MV-4-11 (cell line): ENCODE results near the gene TSHZ1.
"Not testable (repeated sequence)": the region's sequence is repeated elsewhere in the genome, so short reads cannot be mapped to it uniquely, and the experiment has no call there.

ENCODE experiments used
- DNase-seq: peaks from one replicate; lab custom pipeline; 2025; lab: John Stamatoyannopoulos, UW

TSHZ1 gene

DNA sequence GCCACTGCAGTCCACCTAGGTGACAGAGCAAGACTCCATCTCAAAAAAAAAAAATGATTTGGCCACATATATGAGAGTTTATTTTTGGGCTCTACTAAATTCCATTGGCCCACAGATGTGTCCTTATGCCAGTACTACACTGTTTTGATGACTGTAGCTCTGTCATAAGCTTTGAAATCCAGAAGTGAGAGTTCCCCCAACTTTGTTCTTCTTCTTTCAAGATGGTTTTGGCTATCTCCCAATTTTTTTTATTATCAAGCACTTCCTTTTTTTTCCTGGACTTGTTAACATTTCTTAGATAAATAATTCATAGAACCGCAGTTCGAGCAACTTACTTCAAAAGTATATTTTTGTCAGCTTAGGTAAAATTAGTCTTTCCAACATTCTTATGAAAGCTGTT, 96.9 kb downstream of the TSHZ1 start:
- peak; percentile 86 for DNase-seq

DNA sequence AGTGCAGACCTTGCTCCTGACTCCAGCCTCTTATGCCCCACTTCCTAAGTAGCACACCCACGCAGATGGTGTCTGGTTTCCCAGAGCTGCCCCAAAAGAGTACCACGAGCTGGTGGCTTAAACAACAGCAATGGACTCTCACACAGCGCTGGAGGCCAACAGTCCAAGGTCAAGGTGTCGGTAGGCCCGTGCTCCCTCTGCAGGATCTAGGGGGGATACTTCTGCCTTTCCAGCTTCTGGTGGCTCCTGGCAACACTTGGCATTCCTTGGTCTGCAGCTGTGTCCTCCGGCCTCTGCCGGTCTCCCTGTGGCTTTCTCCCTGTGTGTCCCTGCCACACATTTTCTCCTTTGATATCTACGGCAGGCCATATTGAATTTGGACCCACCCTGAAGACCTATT, 99.0 kb downstream of the TSHZ1 start:
- no peak for DNase-seq

DNA sequence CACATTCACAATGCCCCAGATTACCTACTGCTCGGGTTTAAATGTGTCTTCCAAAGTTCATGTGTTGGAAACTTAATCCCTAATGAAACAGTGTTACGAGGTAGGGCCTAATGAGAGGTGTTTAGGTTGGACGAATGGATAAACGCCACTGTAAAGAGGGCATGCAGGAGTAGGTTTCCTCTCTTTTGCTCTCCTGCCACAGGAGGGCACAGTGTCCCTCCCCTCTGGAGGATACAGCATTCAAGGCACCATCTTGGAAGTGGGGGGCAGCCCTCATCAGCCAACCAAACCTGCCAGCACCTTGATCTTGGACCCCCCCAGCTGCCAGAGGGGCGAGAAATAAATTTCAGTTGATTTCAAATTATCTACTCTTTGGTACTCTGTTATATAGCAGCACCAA, 103.5 kb downstream of the TSHZ1 start:
- DNase-seq = no peak

DNA sequence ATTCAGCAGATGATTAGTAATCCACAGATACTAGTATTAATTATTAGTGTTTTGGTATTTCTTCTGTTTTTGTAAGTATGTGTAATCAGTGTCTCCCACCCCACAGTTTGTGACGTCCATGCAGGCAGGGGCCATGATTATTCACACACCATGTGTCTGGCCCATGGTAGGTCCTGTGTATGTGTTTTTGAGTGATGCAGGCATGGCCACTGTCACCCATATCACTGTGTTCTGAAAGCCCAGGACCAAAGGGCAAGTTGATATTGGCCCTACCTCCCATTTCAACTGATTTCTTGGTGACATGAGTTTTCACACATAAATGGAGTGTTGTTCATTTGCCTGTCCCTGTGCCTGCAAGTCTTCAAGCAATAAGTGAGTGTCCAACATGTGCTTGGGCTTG, 104.0 kb downstream of the TSHZ1 start:
- no peak for DNase-seq

DNA sequence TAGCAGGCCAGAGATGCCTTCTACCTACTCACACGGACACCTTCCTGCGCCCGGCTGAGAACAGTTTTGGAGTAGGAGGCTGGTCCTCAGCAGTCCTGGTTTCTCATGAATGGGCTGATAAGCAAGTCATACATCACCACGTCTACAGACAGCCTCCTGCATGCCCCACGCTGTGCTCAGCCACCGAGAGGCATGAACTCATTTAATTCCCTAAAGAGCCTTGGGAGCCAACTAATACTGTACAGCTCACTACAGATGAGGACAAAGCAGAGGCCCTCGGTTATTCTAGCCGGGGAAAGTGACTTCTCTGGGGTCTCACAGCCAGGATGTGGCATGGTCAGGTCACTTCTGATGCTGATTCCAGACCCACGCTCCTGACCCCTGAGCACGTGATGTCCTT, 105.6 kb downstream of the TSHZ1 start:
- DNase-seq = no peak

DNA sequence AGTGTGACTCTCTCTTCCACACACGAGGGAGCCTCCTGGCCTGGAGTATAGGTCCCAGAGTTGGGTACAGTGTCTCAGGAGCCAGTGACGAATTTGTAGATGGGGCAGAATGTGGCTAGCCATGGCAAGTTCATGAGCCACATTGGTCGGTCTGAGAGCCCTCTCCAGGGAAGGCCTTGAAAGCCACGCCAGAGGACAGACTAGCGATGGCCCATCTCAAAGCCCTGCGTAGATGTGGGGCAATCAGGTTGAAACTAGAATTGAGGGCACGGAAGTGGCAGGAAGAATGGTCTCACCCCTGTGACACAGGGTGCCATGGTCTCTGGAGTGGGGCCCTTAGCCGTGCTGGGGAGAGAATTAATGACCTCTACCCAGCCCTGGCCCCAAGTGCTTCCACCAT, 106.2 kb downstream of the TSHZ1 start:
- DNase-seq = no peak

DNA sequence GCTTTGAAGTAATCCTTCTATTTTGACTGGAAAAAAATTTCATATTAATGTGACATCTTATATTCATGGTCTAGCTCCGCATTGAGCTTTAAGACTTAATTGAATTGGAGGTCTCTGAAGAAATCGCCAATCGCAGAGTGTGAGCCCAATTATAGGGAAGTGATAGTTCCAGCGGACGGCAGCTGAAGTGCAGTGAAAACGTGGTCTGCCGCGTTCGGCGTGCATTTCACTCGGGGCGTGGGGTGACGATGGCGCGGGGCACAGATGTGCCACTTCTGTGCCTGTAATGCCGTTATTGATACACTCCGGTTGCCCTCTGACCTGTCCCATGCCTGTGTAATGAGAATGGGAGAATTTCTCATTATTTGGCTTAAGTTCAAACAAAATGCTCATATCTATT, 106.7 kb downstream of the TSHZ1 start:
- DNase-seq = no peak

DNA sequence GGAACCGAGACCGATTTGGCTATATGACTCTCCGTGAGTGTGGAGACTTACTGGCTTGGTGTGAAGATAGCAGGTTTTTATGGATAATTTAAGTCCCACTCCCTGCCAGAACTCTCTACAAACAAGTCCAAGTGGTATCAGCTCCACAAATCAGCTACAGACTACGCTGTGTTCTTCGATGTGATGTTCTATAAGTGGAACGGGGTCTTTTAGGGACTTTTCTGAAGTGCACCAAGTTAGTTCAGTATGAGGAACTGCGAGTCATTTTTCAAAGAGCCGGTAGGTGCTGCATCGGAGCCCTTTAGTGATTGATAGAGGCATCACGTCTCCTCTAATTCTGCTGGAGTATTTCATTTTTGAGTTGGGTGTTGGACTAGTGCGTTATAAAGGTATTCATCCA, 107.1 kb downstream of the TSHZ1 start:
- no peak for DNase-seq

DNA sequence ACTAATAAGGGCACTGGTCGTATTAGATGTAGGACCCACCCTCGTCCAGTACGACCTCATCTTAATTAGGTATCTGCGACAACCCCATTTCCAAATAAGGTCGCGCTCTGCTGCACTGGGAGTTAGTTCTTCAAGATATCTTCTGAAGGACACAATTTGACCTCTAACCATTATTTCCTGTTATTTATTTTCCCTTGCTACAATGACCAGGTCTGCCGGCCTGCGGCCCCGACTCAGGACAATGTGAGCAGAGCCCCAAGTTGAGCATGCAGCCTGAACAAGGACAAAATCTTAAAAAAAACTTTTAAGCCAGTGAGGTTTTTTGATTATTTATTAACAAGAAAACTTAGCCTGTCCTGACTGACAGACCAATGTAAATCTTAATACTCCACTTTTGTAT, 109.3 kb downstream of the TSHZ1 start:
- DNase-seq = no peak

DNA sequence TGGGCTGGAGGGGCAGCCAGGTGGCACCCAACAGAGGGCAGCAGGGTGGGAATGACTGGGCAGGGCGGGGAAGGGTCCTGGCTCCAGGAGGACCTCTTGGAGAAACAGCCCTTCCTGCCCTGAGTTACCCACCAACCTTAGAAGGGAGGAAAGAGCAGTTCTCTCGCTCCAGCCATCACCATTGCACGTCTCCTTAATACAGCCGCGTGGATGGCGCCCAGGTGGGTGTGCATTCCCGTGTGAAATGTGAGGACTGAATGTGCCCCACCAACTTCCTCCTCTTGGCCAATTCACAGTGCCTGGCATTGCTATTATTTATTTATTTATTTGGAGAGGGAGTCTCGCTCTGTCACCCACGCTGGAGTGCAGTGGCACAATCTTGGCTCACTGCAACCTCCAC, 109.9 kb downstream of the TSHZ1 start:
- no peak for DNase-seq

DNA sequence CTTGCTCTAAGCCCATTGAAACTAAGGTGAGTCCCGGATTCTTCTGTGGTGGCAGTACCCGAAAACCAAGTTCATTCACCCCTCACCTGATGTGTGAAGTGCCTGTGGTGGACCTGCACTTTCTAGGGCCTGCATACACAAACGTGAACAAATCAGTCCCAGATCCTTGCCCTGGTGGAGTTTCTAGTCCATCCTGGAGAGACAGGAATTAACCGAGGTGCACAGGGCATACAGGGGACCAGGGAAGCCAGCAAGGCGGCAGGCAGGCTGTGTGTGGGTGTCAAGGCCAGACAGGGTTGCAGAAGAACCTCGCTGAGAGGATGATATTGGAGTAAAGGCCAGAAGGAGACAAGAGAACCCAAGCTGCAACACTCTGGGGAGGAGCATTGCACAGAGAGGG, 110.8 kb downstream of the TSHZ1 start:
- no peak for DNase-seq

DNA sequence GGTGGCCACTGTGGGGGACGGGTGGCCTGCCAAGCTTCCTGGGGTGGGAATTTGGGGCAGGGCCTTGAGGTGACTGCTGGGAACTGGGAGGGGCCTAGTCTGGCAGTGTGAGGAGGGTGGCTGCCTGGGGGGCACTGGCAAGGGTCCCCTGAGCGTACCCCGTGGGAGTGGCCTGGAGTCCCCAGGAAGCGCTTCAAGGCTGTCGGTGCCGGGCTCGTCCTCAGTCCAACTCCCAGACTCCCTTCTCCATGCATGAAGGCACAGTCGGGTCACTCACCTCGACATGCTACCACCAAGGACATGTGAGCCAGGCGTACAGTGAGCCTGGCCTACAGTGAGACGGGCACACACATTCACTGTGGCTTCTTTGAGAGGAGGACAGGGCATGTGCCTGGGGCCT, 111.6 kb downstream of the TSHZ1 start:
- DNase-seq = no peak

DNA sequence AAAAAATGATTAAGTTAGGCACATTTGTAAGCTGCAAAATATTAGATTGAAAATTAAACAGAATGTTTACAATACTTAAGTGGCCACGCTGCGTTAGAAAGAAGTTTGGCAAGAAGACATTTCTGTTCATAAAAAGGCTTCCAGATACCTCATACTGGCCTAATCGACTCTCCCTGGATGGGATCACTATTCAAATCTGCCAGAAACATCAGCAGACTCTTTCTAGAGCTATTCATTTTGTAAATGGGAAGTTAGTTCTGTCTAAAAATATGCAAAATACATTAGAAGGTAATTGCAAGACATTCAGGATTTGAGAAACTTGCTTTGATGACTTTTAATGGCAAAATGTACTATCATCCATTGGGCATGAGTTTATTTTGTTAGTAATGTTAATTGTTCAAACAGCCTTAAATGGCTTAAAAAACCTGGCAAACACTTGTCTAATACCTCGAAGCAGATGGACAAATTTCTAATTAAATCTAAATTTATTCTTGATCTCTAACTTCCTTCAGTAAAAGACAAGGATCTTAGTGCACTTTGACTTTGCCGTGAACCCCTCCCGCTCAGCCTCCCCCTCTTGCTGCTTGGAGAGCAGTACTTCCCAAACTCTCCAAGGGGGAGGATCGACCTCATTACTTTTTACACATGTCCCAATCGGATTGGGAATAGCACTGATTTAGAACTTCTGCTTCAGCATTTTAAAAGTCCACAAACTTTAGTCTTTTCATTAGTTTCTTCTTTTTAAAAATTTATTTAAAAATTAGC, 113.4 kb downstream of the TSHZ1 start:
- DNase-seq = no peak

DNA sequence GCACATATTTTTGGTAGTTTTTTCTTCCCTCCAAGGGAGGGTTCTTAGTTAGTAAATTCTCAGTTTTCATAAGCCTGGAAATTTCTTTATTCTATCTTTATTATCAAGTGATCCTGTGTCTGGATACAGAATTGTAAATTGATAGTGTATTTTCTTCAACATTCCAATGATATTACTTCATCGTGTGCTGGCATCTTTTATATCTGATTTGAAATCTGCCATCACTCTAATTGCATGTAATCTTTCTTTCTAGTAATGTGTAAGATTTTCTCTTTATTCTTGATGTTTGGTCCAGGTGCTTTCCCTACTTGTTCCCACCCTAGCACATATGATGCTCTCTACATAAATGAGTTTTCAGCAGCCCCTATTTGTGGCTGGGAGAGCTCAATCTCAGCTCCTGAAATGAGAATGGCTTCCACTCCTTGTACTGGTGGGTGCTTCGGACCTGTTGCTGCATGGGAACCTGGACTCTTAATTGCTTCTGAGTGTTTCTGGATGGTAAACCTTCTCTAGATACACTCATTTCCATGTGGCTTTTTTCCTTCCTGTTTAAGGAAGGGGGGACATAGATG, 114.2 kb downstream of the TSHZ1 start:
- DNase-seq = no peak

DNA sequence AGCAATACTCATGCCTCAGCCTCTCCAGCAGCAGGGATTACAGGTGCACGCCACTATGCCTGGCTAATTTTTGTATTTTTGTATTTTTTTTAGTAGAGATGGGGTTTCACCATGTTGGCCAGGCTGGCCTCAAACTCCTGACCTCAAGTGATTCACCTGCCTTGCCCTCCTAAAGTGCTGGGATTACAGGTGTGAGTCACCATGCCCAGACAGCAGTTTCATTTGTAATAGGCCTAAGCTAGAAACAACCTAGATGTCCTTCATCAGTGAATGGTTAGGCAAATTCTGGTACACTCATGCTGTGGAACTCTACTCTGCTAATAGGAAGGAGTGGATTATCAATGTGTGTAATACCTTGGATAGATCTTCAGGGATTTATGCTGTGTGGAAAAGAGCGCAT, 119.2 kb downstream of the TSHZ1 start:
- DNase-seq = not testable (repeated sequence)

DNA sequence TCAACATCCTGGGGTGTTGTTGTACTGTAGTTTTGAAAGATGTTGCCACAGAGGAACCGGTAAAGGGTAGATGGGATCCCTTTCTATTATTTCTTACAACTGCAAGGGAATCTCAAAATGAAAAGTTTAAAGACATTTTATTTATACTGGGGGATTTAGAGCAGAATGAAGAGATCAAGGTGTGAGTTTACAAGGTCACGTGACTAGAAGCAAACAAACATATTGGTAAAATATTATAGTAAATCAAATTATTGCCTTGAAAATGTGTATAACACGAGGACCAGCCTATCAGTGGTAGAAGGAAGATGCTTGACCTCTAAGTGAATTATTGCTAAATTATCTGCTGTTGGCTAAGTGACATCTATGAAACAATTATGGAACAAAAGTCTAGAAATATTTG, 119.7 kb downstream of the TSHZ1 start:
- no peak for DNase-seq

DNA sequence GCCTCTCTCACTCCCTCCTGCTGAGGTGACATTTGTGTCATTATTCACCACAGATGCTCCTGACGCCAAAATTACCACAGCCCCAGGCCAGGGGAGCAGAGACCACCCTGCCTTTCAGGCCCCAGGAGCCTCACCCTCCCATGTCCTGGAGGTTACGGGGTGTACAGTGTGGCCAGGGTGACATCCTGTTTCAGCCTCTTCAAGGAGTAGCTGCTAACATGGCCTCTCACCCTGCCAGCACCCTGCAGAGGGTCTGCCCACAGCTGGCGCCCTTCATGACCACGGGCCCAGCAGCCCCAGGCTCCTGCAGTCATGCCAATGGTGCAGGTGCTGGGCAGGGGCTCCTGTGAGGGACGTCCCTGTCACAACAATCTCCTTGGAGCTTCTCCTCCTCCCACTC, 124.3 kb downstream of the TSHZ1 start:
- DNase-seq = no peak

DNA sequence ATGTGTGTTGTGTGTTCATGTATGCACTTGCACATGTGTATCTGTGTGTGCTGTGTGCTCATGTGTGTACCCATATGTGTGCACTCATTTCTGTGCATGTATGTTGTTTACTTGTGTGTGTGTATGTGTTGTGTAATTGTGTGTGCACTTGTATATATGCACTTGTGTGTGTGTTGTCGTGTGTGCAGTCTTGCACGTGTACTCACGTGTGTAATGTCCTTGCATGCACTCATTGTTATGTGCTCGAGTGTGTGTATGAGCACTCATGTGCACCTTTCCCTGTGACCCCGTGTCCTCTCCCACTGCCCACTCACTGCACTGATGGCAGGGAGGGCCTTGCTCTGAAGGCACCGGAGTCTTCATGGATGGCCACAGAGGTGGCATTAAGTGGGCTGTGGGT, 124.9 kb downstream of the TSHZ1 start:
- no peak for DNase-seq

DNA sequence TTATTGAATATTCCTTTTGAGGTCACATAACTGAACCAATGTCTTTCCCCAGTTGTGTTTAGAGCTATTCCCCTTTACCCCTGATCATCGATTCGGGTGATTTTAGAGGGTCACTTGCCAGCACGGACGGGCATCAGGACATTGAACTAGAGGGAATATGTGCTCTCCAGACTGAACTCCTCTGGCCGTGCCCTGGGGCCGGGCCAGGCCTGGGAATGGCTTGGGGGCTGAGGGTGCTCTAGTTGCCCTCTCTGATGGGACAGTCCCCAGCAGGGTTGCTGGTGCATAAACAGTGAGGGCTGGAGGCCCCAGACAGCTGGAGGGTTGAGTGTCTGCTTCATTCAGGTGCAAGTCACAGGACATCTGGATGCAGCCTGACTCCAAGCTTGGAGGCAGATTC, 126.2 kb downstream of the TSHZ1 start:
- no peak for DNase-seq

DNA sequence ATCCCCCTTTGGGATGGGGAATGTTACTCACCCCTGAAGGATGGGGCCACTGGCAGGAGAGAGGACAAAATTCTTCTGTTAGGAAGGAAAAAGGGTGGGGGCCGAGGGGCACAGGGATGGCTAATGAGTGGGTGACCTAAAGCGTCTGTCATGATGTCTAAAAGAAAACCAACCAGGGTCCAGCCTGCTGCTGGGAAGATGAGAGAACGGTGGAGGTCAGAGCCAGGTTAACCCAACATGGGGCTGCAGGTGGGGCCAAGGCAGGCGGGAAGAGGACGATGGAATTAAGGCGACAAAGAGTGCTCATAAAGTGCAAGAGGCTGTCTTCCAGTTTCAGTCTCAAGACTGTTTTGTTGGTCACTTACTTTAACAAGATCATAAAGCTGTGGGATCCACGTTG, 126.8 kb downstream of the TSHZ1 start:
- no peak for DNase-seq

DNA sequence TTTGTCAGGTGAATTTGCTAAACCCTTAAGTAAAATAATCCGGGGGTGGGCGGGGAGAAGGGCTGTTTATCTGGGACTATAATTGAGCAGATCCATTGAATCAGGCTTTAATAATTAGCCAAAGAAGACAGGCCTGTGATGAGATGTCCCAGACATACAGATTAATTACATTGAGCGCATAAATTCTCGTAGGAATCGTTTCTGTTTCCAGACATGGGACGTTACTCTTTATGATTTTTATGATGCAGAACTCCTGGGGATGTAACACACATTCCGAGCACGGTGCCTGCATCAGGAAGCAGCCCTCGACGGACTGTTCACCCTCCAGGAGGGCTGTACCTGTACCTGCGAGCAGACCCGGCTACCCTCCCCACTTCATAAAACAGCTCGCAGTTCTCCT, 128.0 kb downstream of the TSHZ1 start:
- no peak for DNase-seq
